HG02623 (cell line): Measurements from ENCODE around the gene ZNF324B.
"Not testable (repeated sequence)": the region's sequence is repeated elsewhere in the genome, so short reads cannot be mapped to it uniquely, and the experiment has no call there.

Experiments
- ATAC-seq: cut with Tn5 transposase; IDR thresholded peaks from one replicate; pipeline ENCODE4 v1.9.1; 2021; ENCODE audit warnings: moderate library complexity; ENCODE audit not compliant: unreplicated experiment

Gene ZNF324B

GRCh38 chr19:58479736-58480480, 28.5 kb downstream of the ZNF324B start:
- no peak for ATAC-seq

- no peak for ATAC-seq
These were observed 29.0 kb downstream of the ZNF324B start for GRCh38 chr19:58480481-58480830.

- no peak for ATAC-seq
These were observed 29.4 kb downstream of the ZNF324B start for GRCh38 chr19:58480831-58481230.

- ATAC-seq = no peak
These were observed 30.9 kb downstream of the ZNF324B start for GRCh38 chr19:58482372-58482771.

- ATAC-seq = no peak
These were observed 32.4 kb downstream of the ZNF324B start for GRCh38 chr19:58483776-58484175.

GRCh38 chr19:58484349-58484748, 32.9 kb downstream of the ZNF324B start:
- not testable (repeated sequence) for ATAC-seq

GRCh38 chr19:58491393-58491792, 40.0 kb downstream of the ZNF324B start:
- no peak for ATAC-seq

- ATAC-seq = no peak
These were observed 40.8 kb downstream of the ZNF324B start for GRCh38 chr19:58492265-58492664.

- no peak for ATAC-seq
These were observed 46.3 kb downstream of the ZNF324B start for GRCh38 chr19:58497634-58498170.

- ATAC-seq = no peak
These were observed 47.0 kb downstream of the ZNF324B start for GRCh38 chr19:58498316-58499020.

- peak; percentile 92 for ATAC-seq
These were observed 47.9 kb downstream of the ZNF324B start for GRCh38 chr19:58499021-58499927.

- ATAC-seq = no peak
These were observed 48.8 kb downstream of the ZNF324B start for GRCh38 chr19:58500242-58500641.
